Brain microvascular endothelial cell (primary cell): Measurements from ENCODE around the gene RPS28.

Source experiments
- DNase-seq: peaks from one replicate; pipeline ENCODE4 v3.0.0-alpha.2; 2020
- H3K27ac ChIP-seq: fragments of 250-450 bp; sonication (Bioruptor Pico); 2 replicates; pipeline ENCODE4 v1.5.1; 2020; ENCODE audit warnings: mild to moderate bottlenecking, moderate library complexity
- H3K27me3 ChIP-seq: fragments of 250-450 bp; sonication (Bioruptor Pico); replicated peaks from 2 replicates; pipeline ENCODE4 v1.5.1; 2020; ENCODE audit warnings: mild to moderate bottlenecking
- H3K36me3 ChIP-seq: fragments of 250-450 bp; sonication (Bioruptor Pico); replicated peaks from 2 replicates; pipeline ENCODE4 v1.5.1; 2020; ENCODE audit warnings: mild to moderate bottlenecking
- H3K4me3 ChIP-seq: 2 replicates; pipeline ENCODE4 v1.5.1; 2011; ENCODE audit warnings: low read depth, mild to moderate bottlenecking, control low read depth, low read length, moderate library complexity
- in situ Hi-C: cut with HindIII; loops from 2 replicates; pipeline ENCODE4 v1.10.0; 2017; ENCODE audit warnings: low sequenced_read_pairs, low pct_ligation_motif_present
- TF ChIP-seq, protein P1 (sequence below): IDR thresholded peaks from 2 replicates; pipeline ENCODE4 v1.5.1; 2011; ENCODE audit warnings: low read depth, mild to moderate bottlenecking, moderate library complexity, low read length, control low read depth, inconsistent platforms; ENCODE audit errors: missing control alignments

RPS28 gene

DNA sequence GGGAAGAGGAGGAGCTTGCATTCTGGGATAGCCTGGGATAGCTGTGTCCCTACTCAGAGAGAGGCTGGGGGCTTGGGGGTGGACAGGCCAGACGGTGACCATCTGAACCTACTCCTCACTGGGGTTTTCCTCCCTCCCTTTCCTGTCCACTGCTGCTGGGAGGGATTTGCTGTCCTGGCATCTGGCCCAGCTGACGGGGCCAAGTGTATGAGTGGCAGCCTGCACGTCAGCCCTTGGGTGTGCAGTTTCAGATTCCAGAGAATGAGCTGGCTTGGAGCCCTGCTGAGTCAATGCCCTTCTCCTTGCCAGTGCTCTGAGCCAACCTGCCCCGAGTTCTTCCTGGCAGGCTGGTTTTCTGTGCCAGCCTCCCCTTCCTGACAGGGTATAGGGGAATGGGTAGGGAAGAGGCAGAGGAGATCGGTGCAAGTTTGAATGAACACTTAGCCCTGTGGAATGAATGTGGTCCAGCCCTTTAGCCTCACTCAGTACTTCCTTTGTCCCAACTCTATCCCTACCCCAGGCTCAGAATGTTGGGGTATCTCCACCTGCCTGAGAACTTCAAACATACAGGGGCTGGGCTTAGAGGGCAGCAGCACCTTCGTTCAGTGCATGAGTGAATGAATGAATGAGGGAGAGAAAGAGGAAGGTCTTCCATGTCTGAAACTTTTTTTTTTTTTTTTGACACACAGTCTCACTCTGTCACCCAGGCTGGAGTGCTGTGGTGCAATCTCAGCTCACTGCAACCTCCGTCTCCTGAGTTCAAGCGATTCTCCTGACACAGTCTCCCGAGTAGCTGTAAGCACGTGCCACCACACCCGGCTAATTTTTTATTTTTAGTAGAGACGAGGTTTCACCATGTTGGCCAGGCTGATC, 40.9 kb downstream of the RPS28 start:
- TF ChIP-seq, protein P1, sequence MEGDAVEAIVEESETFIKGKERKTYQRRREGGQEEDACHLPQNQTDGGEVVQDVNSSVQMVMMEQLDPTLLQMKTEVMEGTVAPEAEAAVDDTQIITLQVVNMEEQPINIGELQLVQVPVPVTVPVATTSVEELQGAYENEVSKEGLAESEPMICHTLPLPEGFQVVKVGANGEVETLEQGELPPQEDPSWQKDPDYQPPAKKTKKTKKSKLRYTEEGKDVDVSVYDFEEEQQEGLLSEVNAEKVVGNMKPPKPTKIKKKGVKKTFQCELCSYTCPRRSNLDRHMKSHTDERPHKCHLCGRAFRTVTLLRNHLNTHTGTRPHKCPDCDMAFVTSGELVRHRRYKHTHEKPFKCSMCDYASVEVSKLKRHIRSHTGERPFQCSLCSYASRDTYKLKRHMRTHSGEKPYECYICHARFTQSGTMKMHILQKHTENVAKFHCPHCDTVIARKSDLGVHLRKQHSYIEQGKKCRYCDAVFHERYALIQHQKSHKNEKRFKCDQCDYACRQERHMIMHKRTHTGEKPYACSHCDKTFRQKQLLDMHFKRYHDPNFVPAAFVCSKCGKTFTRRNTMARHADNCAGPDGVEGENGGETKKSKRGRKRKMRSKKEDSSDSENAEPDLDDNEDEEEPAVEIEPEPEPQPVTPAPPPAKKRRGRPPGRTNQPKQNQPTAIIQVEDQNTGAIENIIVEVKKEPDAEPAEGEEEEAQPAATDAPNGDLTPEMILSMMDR = no peak
- H3K4me3 ChIP-seq = no peak overlapping the region
- in situ Hi-C loops = no loop called here
- peaks cover 3% of the 10 kb centered on the region for H3K36me3 ChIP-seq
- H3K27me3 ChIP-seq = no peaks in the 10 kb centered on the region
- peak; percentile 98 for DNase-seq
- H3K27ac ChIP-seq = peak overlapping the region; percentile 82

DNA sequence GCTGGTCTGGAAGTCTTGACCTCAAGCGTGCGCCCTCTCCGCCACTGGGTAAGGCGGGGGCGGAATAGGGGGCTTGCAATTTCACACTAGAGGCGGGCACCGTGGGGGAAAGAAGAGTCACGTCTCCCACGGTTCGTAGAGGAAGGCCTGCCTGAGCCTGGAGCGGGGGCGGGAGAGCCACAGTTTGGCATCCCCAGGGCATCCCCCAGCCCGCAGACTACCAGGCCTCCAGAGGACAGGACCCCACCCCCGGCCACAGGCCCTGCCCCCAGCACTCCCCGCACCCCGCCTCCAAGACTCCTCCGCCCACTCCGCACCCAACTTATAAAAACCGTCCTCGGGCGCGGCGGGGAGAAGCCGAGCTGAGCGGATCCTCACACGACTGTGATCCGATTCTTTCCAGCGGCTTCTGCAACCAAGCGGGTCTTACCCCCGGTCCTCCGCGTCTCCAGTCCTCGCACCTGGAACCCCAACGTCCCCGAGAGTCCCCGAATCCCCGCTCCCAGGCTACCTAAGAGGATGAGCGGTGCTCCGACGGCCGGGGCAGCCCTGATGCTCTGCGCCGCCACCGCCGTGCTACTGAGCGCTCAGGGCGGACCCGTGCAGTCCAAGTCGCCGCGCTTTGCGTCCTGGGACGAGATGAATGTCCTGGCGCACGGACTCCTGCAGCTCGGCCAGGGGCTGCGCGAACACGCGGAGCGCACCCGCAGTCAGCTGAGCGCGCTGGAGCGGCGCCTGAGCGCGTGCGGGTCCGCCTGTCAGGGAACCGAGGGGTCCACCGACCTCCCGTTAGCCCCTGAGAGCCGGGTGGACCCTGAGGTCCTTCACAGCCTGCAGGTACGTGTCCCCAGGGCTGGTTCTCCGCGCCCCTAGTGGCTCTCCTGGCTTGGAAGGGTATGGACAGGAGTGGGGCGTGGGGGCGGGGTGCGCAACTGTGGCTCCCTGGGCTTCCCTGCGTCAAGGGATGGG, 42.8 kb downstream of the RPS28 start, which contains the start of gene ANGPTL4:
ANGPTL4 (plus strand) TSS at position 353 of the 969 bp plus-strand sequence; CDS start at position 520, 167 bp downstream.
- TF ChIP-seq, protein P1 = peak; percentile 50

DNA sequence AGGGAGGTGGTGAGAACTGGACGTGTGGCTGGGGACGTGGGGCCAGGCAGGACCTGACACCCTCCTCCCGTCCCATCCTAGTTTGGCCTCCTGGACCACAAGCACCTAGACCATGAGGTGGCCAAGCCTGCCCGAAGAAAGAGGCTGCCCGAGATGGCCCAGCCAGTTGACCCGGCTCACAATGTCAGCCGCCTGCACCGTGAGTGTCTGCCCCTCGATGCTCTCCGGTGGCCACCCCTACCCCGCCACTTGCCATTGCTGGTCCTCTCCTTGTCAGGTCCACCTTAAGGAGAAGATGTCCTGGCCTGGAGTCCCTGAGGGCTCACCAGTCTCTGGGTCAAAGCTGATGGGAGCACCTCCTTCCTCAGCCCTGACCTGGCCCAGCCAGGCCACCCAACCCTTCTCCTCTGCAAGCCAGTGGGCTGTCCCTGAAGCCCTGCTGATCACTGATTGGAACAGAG, 44.9 kb downstream of the RPS28 start:
- DNase-seq = no peak

More for the DNA sequence above, 42.8 kb downstream of the RPS28 start, which contains the start of gene ANGPTL4:
- no peaks in the 10 kb centered on the region for H3K27me3 ChIP-seq
- peak within 1 kb of the TSS; percentile 81 for H3K4me3 ChIP-seq
- peak within 1 kb of the TSS; percentile 61 for H3K27ac ChIP-seq
- in situ Hi-C loops = no loop called here
- H3K36me3 ChIP-seq = peaks cover 17% of the 10 kb centered on the region
- peak; percentile 74 for DNase-seq

DNA sequence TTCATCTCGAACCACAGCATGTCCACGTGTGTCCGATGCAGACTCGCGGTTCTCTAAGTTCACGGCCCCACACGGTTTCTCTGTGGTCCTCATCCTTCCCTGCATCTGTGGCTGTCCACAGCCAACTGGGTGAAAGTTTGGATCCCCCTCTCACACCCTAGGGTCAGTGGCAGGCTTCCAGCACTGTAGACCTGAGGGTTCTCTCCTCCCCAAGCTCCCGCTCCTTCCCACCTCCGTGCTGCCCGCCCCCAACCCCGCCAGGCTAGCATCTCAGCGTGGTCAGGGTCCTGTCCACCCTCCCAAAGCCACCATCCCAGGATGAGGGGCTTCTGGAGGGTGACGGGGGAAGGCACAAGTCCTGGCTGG, 45.6 kb downstream of the RPS28 start:
- Histone ChIP-seq H3K4me3 (peak overlapping the region; percentile 81), H3K27ac (peak overlapping the region; percentile 73), H3K36me3 (peaks cover 42% of the 10 kb centered on the region), H3K27me3 (no peaks in the 10 kb centered on the region)
- in situ Hi-C loops = no loop called here
- TF ChIP-seq, protein P1 = no peak
- DNase-seq = no peak

More for the DNA sequence above, 44.9 kb downstream of the RPS28 start:
- Histone ChIP-seq H3K27me3 (no peaks in the 10 kb centered on the region), H3K36me3 (peaks cover 34% of the 10 kb centered on the region), H3K27ac (peak overlapping the region; percentile 11), H3K4me3 (peak overlapping the region; percentile 81)
- TF ChIP-seq, protein P1 = no peak
- in situ Hi-C loops = no loop called here

DNA sequence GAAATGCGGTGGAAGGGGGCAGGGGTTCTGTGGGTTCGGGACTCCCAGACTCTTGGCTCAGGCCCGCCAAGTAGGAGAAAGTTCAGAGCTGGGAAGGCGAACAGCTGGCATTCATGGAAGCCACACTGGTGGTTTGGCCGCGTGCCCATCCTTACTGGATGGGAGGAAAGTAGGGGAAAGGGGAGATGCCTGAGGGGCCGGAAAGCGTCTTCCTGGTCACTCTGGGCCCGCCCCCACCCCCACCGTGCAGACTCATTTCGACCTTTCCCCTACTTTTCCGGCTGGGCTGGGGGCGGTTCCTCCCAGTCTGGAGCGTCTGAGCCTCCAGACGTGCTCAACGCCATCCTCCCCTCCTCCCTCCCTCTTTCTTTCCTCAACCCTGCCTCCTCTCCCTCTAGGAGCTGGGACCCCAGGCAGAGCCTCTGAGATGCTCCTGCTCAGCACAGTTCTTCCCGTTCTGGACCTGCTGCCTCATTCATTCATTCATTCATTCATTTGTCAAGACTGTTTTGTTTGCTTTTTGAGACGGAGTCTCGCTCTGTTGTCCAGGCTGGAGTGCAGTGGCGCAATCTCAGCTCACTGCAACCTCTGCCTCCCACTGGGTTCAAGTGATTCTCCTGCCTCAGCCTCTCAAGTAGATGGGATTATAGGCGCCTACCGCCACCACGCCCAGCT, 46.2 kb downstream of the RPS28 start:
- TF ChIP-seq, protein P1 = no peak
- DNase-seq = peak; percentile 92
- peak overlapping the region; percentile 73 for H3K27ac ChIP-seq
- H3K27me3 ChIP-seq = no peaks in the 10 kb centered on the region
- H3K4me3 ChIP-seq = peak overlapping the region; percentile 81
- in situ Hi-C loops = no loop called here
- H3K36me3 ChIP-seq = peaks cover 45% of the 10 kb centered on the region
